Astrocyte of the spinal cord (primary cell): ENCODE results near the gene CLSTN3.
A peak's percentile ranks its signal among the peaks of the same experiment; 100 is the strongest.

Source experiments
- DNase-seq: peaks from one replicate; pipeline ENCODE4 v3.0.0; 2011; ENCODE audit warnings: low read depth, low spot score
- H3K4me3 ChIP-seq: 2 replicates; pipeline ENCODE4 v1.5.1; 2011; ENCODE audit warnings: low read depth, mild to moderate bottlenecking, low read length, moderate library complexity
- CTCF ChIP-seq: IDR thresholded peaks from 2 replicates; pipeline ENCODE4 v1.5.1; 2012; ENCODE audit warnings: low read depth, mild to moderate bottlenecking, low read length, inconsistent platforms
- in situ Hi-C: cut with HindIII; loops from 2 replicates; pipeline ENCODE4 v1.10.0; 2017; ENCODE audit warnings: low sequenced_read_pairs

CLSTN3 gene

GRCh38 chr12:7125632-7126227 lies 4.4 kb upstream of the CLSTN3 start:
- no peak for TF ChIP-seq CTCF
- no peak for DNase-seq
- in situ Hi-C loops = no loop called here
- H3K4me3 ChIP-seq = no peak overlapping the region

GRCh38 chr12:7127916-7128626 lies 2.1 kb upstream of the CLSTN3 start:
- in situ Hi-C loops = no loop called here
- TF ChIP-seq CTCF = no peak
- DNase-seq = no peak
- no peak overlapping the region for H3K4me3 ChIP-seq

- no peak for TF ChIP-seq CTCF
- DNase-seq = no peak
- in situ Hi-C loops = no loop called here
- H3K4me3 ChIP-seq = peak within 1 kb of the TSS; percentile 59
Measured at GRCh38 chr12:7128681-7129286, 1.4 kb upstream of the CLSTN3 start, which contains the start of gene RBP5. Gene RBP5 (minus strand): TSS chr12:7128889. CDS start chr12:7128775, 114 bp downstream.

GRCh38 chr12:7129287-7129871 lies 792 bp upstream of the CLSTN3 start:
- no peak for TF ChIP-seq CTCF
- H3K4me3 ChIP-seq = peak overlapping the region; percentile 59
- no peak for DNase-seq
- in situ Hi-C loops = no loop called here

GRCh38 chr12:7130701-7131501 lies 730 bp downstream of the CLSTN3 start:
- peak; percentile 26 for DNase-seq
- no peak for TF ChIP-seq CTCF
- peak overlapping the region; percentile 59 for H3K4me3 ChIP-seq
- in situ Hi-C loops = no loop called here

- peak overlapping the region; percentile 59 for H3K4me3 ChIP-seq
- no peak for DNase-seq
- no peak for TF ChIP-seq CTCF
- in situ Hi-C loops = no loop called here
Measured at GRCh38 chr12:7131502-7131866, 1.3 kb downstream of the CLSTN3 start.
